Measurements from ENCODE around the gene SLC25A26.

The SLC25A26 gene

DNA sequence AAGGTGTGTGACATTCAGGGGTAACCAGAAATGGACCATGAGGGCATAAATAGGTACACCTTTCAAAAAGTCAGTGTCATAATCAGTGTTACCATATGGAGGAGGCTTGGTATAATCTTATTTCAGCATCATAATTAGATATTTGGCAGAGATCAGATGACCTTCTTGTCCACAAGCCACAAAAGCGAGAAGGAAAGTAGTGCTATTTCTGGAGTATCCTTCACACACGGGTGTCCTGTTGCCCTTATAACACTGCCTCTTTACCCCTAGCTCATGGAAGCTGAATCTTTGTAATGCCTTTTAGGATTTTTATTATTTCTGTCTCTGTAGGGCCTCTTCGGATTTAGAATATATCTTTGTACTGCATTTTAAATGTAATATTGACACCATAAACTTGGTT lies 147.2 kb downstream of the SLC25A26 start:
- H3K36me3 ChIP-seq (ENCODE audit: control insufficient read depth, insufficient read depth, low read length), result no peaks in the 10 kb centered on the region
- no peak overlapping the region for H3K4me3 ChIP-seq (ENCODE audit: low read depth, low read length)
- H3K27me3 ChIP-seq (ENCODE audit: control insufficient read depth, insufficient read depth, low read length), result no peaks in the 10 kb centered on the region
- H3K27ac ChIP-seq (ENCODE audit: low read depth, low read length), result no peak overlapping the region
- peaks cover 13% of the 10 kb centered on the region for H3K4me1 ChIP-seq (ENCODE audit: control insufficient read depth, insufficient read depth, low read length)
- no peak overlapping the region for H3K9ac ChIP-seq (ENCODE audit: low read length)
- H3K9me3 ChIP-seq (ENCODE audit: control insufficient read depth, insufficient read depth, low read depth, low read length), result no peaks in the 10 kb centered on the region

DNA sequence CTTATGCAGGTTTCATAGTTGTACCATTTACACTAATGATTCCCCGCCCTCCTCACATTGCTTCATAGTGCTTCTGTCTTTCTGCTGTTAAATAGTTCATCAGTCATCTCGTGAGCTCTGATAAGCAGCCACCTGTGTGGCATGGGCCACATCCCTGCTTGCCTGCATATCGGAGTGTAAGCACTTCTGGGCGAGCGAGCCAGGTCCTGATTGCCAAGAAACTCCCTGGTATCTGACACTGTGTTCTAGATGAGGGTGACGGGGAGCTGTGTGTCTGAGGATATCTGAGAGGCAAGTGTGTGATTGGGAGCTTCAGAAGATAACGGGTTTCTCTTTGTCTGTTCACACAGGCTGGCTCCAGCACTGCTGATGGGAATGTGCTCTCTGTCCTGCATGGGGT lies 149.4 kb downstream of the SLC25A26 start:
- H3K9me3 ChIP-seq (ENCODE audit: control insufficient read depth, insufficient read depth, low read depth, low read length), result no peaks in the 10 kb centered on the region
- peaks cover 5% of the 10 kb centered on the region; the same call in 1 of the 2 replicates for H3K36me3 ChIP-seq (ENCODE audit: control insufficient read depth, insufficient read depth, low read length)
- no peak overlapping the region for H3K9ac ChIP-seq (ENCODE audit: low read length)

DNA sequence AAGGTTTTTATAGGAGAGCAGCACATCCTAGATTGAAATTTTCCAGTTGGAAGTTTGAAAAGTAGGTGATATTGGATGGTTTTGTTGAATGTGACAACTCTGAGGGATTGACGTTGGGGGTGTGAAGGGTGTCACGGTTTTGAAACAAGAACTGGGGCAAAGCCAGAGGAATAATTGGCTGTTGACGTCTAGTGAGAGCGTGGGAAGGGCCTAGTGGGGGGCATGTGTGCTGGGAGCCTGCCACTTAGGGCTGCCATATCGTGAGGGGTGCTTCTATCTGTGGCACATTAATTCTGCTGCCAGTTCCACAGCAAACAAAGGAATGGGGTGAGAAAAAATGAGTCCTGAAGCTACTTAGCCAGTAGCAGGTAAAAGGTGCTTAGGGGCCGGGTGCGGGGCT lies 150.6 kb downstream of the SLC25A26 start:
- peaks cover 9% of the 10 kb centered on the region; the same call in 1 of the 2 replicates for H3K36me3 ChIP-seq (ENCODE audit: control insufficient read depth, insufficient read depth, low read length)
- no peaks in the 10 kb centered on the region for H3K9me3 ChIP-seq (ENCODE audit: control insufficient read depth, insufficient read depth, low read depth, low read length)
- no peak overlapping the region for H3K27ac ChIP-seq (ENCODE audit: low read depth, low read length)
- no peaks in the 10 kb centered on the region for H3K4me1 ChIP-seq (ENCODE audit: control insufficient read depth, insufficient read depth, low read length)
- no peaks in the 10 kb centered on the region for H3K27me3 ChIP-seq (ENCODE audit: control insufficient read depth, insufficient read depth, low read length)
- H3K9ac ChIP-seq (ENCODE audit: low read length), result no peak overlapping the region
- H3K4me3 ChIP-seq (ENCODE audit: low read depth, low read length), result no peak overlapping the region

More for the DNA sequence above, 149.4 kb downstream of the SLC25A26 start:
- no peak overlapping the region for H3K4me3 ChIP-seq (ENCODE audit: low read depth, low read length)
- no peaks in the 10 kb centered on the region for H3K27me3 ChIP-seq (ENCODE audit: control insufficient read depth, insufficient read depth, low read length)
- peaks cover 8% of the 10 kb centered on the region for H3K4me1 ChIP-seq (ENCODE audit: control insufficient read depth, insufficient read depth, low read length)
- H3K27ac ChIP-seq (ENCODE audit: low read depth, low read length), result no peak overlapping the region

DNA sequence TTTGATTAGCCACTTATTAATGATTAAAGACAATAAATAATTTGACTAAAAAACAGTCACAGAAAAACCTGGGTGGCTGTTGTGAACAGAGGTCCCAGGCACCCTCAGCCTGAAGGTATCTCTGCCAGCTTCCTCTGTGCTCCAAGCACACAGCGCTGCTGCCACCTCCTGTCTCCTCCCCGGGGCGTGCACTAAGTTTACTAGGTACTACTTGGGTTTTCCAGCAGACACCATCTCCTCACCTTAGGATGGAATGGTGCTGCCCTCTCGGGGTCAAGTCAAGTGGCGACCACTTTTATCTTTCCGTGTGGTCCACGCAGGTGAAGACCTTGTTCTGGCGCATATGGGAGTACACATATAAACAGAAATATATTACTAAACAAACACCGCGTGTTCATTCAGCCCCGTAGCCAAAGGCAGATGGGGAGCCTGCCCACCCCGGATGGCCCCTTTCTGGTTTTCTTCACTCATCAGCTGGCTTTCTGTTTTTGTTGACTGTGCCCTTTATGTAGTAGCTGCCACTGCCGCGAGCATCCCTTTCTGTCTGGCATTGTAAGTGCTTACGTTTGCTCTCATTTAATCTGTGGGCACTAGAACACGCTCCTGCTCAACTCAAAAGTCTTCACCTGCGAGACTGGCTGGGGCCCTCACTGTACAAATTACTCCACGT lies 152.0 kb downstream of the SLC25A26 start:
- Histone ChIP-seq H3K36me3 (ENCODE audit: control insufficient read depth, insufficient read depth, low read length) (peaks cover 18% of the 10 kb centered on the region), H3K9ac (ENCODE audit: low read length) (no peak overlapping the region), H3K4me3 (ENCODE audit: low read depth, low read length) (no peak overlapping the region), H3K27ac (ENCODE audit: low read depth, low read length) (no peak overlapping the region), H3K27me3 (ENCODE audit: control insufficient read depth, insufficient read depth, low read length) (no peaks in the 10 kb centered on the region), H3K4me1 (ENCODE audit: control insufficient read depth, insufficient read depth, low read length) (no peaks in the 10 kb centered on the region), H3K9me3 (ENCODE audit: control insufficient read depth, insufficient read depth, low read depth, low read length) (no peaks in the 10 kb centered on the region)

- Histone ChIP-seq H3K27ac (ENCODE audit: low read depth, low read length) (no peak overlapping the region), H3K36me3 (ENCODE audit: control insufficient read depth, insufficient read depth, low read length) (peaks cover 55% of the 10 kb centered on the region), H3K4me1 (ENCODE audit: control insufficient read depth, insufficient read depth, low read length) (no peaks in the 10 kb centered on the region), H3K27me3 (ENCODE audit: control insufficient read depth, insufficient read depth, low read length) (no peaks in the 10 kb centered on the region), H3K4me3 (ENCODE audit: low read depth, low read length) (no peak overlapping the region), H3K9ac (ENCODE audit: low read length) (no peak overlapping the region), H3K9me3 (ENCODE audit: control insufficient read depth, insufficient read depth, low read depth, low read length) (no peaks in the 10 kb centered on the region)
Observed at GRCh38 chr3:66376568-66376967, 155.8 kb downstream of the SLC25A26 start.

DNA sequence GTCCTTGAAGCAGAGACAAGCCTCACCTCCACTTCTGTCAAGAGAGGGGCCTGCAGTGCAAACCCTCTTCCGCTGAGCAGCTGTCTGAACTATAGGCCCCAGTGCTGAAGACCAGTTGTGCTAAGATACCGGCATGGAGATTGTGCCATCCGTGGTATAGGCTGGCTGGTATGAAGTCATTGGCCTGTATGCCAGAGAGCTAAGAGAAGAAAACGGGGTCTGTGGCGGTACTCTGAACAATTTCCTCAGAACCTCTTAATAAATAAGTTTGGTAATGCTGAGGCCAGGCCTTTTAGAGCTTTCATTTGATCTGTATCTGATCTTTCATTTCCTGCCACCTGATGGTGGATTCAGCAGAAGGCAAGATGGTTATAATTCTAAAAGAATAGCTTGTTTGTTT lies 157.0 kb downstream of the SLC25A26 start:
- no peak overlapping the region for H3K4me3 ChIP-seq (ENCODE audit: low read depth, low read length)
- H3K27me3 ChIP-seq (ENCODE audit: control insufficient read depth, insufficient read depth, low read length), result no peaks in the 10 kb centered on the region
- no peak overlapping the region for H3K27ac ChIP-seq (ENCODE audit: low read depth, low read length)
- H3K9ac ChIP-seq (ENCODE audit: low read length), result no peak overlapping the region
- H3K4me1 ChIP-seq (ENCODE audit: control insufficient read depth, insufficient read depth, low read length), result no peaks in the 10 kb centered on the region
- H3K9me3 ChIP-seq (ENCODE audit: control insufficient read depth, insufficient read depth, low read depth, low read length), result no peaks in the 10 kb centered on the region
- peaks cover 68% of the 10 kb centered on the region for H3K36me3 ChIP-seq (ENCODE audit: control insufficient read depth, insufficient read depth, low read length)

- Histone ChIP-seq H3K27me3 (ENCODE audit: control insufficient read depth, insufficient read depth, low read length) (no peaks in the 10 kb centered on the region), H3K27ac (ENCODE audit: low read depth, low read length) (no peak overlapping the region), H3K4me3 (ENCODE audit: low read depth, low read length) (no peak overlapping the region), H3K36me3 (ENCODE audit: control insufficient read depth, insufficient read depth, low read length) (peaks cover 72% of the 10 kb centered on the region), H3K9ac (ENCODE audit: low read length) (no peak overlapping the region), H3K4me1 (ENCODE audit: control insufficient read depth, insufficient read depth, low read length) (no peaks in the 10 kb centered on the region), H3K9me3 (ENCODE audit: control insufficient read depth, insufficient read depth, low read depth, low read length) (no peaks in the 10 kb centered on the region)
Observed at GRCh38 chr3:66378256-66378655, 157.5 kb downstream of the SLC25A26 start.

- Histone ChIP-seq H3K4me1 (ENCODE audit: control insufficient read depth, insufficient read depth, low read length) (no peaks in the 10 kb centered on the region), H3K27me3 (ENCODE audit: control insufficient read depth, insufficient read depth, low read length) (no peaks in the 10 kb centered on the region), H3K9me3 (ENCODE audit: control insufficient read depth, insufficient read depth, low read depth, low read length) (no peaks in the 10 kb centered on the region), H3K9ac (ENCODE audit: low read length) (no peak overlapping the region), H3K27ac (ENCODE audit: low read depth, low read length) (no peak overlapping the region), H3K36me3 (ENCODE audit: control insufficient read depth, insufficient read depth, low read length) (peaks cover 80% of the 10 kb centered on the region), H3K4me3 (ENCODE audit: low read depth, low read length) (no peak overlapping the region)
Observed at GRCh38 chr3:66379565-66379964, 158.8 kb downstream of the SLC25A26 start.

GRCh38 chr3:66380200-66380932 lies 159.6 kb downstream of the SLC25A26 start:
- Histone ChIP-seq H3K9me3 (ENCODE audit: control insufficient read depth, insufficient read depth, low read depth, low read length) (no peaks in the 10 kb centered on the region), H3K9ac (ENCODE audit: low read length) (no peak overlapping the region), H3K36me3 (ENCODE audit: control insufficient read depth, insufficient read depth, low read length) (peaks cover 88% of the 10 kb centered on the region), H3K4me3 (ENCODE audit: low read depth, low read length) (no peak overlapping the region), H3K27ac (ENCODE audit: low read depth, low read length) (no peak overlapping the region), H3K4me1 (ENCODE audit: control insufficient read depth, insufficient read depth, low read length) (no peaks in the 10 kb centered on the region), H3K27me3 (ENCODE audit: control insufficient read depth, insufficient read depth, low read length) (no peaks in the 10 kb centered on the region)

GRCh38 chr3:66381626-66382025 lies 160.8 kb downstream of the SLC25A26 start:
- Histone ChIP-seq H3K36me3 (ENCODE audit: control insufficient read depth, insufficient read depth, low read length) (peaks cover 97% of the 10 kb centered on the region), H3K27ac (ENCODE audit: low read depth, low read length) (no peak overlapping the region)

GRCh38 chr3:66382142-66382541 lies 161.3 kb downstream of the SLC25A26 start:
- H3K9ac ChIP-seq (ENCODE audit: low read length), result no peak overlapping the region
- no peak overlapping the region for H3K4me3 ChIP-seq (ENCODE audit: low read depth, low read length)

More at GRCh38 chr3:66381626-66382025, 160.8 kb downstream of the SLC25A26 start:
- no peak overlapping the region for H3K4me3 ChIP-seq (ENCODE audit: low read depth, low read length)
- H3K4me1 ChIP-seq (ENCODE audit: control insufficient read depth, insufficient read depth, low read length), result no peaks in the 10 kb centered on the region
- no peaks in the 10 kb centered on the region for H3K9me3 ChIP-seq (ENCODE audit: control insufficient read depth, insufficient read depth, low read depth, low read length)
- no peaks in the 10 kb centered on the region for H3K27me3 ChIP-seq (ENCODE audit: control insufficient read depth, insufficient read depth, low read length)
- H3K9ac ChIP-seq (ENCODE audit: low read length), result no peak overlapping the region

More at GRCh38 chr3:66382142-66382541, 161.3 kb downstream of the SLC25A26 start:
- Histone ChIP-seq H3K9me3 (ENCODE audit: control insufficient read depth, insufficient read depth, low read depth, low read length) (no peaks in the 10 kb centered on the region), H3K4me1 (ENCODE audit: control insufficient read depth, insufficient read depth, low read length) (no peaks in the 10 kb centered on the region), H3K36me3 (ENCODE audit: control insufficient read depth, insufficient read depth, low read length) (peaks cover 100% of the 10 kb centered on the region), H3K27ac (ENCODE audit: low read depth, low read length) (no peak overlapping the region), H3K27me3 (ENCODE audit: control insufficient read depth, insufficient read depth, low read length) (no peaks in the 10 kb centered on the region)

Measured in HUES6 (cell line).